DND-41 (cell line): ENCODE data around the gene PPIL1.

Experiments
- ATAC-seq: fragments of 200-7000 bp; cut with Tn5 transposase; 3 replicates; pipeline ENCODE4 v1.9.1; 2021; ENCODE audit warnings: low read depth; ENCODE audit not compliant: insufficient read depth
- DNase-seq: peaks from one replicate; pipeline ENCODE4 v3.0.0-alpha.2; 2020
- H2AFZ ChIP-seq: 2 replicates; pipeline ENCODE4 v1.6.0; 2012; ENCODE audit warnings: low read depth, low read length
- H3K27ac ChIP-seq: 2 replicates; pipeline ENCODE4 v1.5.1; 2012; ENCODE audit warnings: low read length, inconsistent platforms
- H3K27me3 ChIP-seq: fragments of 200-600 bp; sonication (generic); 2 replicates; pipeline ENCODE4 v1.6.0; 2012; ENCODE audit warnings: low read length, mild to moderate bottlenecking, inconsistent platforms; ENCODE audit not compliant: insufficient read depth, poor library complexity
- H3K36me3 ChIP-seq: 2 replicates; pipeline ENCODE4 v1.5.1; 2012; ENCODE audit warnings: low read length, inconsistent platforms; ENCODE audit not compliant: insufficient read depth
- H3K4me1 ChIP-seq: 2 replicates; pipeline ENCODE4 v1.5.1; 2012; ENCODE audit warnings: mild to moderate bottlenecking, low read length; ENCODE audit not compliant: insufficient read depth
- H3K4me2 ChIP-seq: 2 replicates; pipeline ENCODE4 v1.6.0; 2012; ENCODE audit warnings: mild to moderate bottlenecking, moderate library complexity, low read length, inconsistent platforms; ENCODE audit not compliant: insufficient read depth
- H3K4me3 ChIP-seq, 2 experiments: fragments of 200-600 bp in 1 of 2; shearing (Covaris generic) in 1 of 2; 2 replicates each; pipeline ENCODE4 v1.5.1; 2012 to 2016; ENCODE audit warnings: inconsistent platforms in 2 of 2, low read length in 2 of 2, mild to moderate bottlenecking in 2 of 2, low read depth in 1 of 2, moderate library complexity in 1 of 2
- H3K79me2 ChIP-seq: 2 replicates; pipeline ENCODE4 v1.6.0; 2012; ENCODE audit warnings: low read length, inconsistent platforms; ENCODE audit not compliant: insufficient read depth
- H3K9ac ChIP-seq: 2 replicates; pipeline ENCODE4 v1.6.0; 2012; ENCODE audit warnings: low read depth, mild to moderate bottlenecking, inconsistent platforms, low read length, moderate library complexity
- H3K9me3 ChIP-seq: 2 replicates; pipeline ENCODE4 v1.5.1; 2012; ENCODE audit warnings: low read length, moderate library complexity, mild to moderate bottlenecking, inconsistent platforms; ENCODE audit not compliant: insufficient read depth, severe bottlenecking
- H4K20me1 ChIP-seq: 2 replicates; pipeline ENCODE4 v1.6.0; 2012; ENCODE audit warnings: low read length; ENCODE audit not compliant: insufficient read depth
- EZH2 ChIP-seq: IDR thresholded peaks from 3 replicates; pipeline ENCODE4 v1.6.1; 2012; ENCODE audit warnings: borderline replicate concordance, low read depth, mild to moderate bottlenecking, moderate library complexity, low read length, inconsistent platforms; ENCODE audit not compliant: severe bottlenecking
- TF ChIP-seq, protein P1 (sequence below): IDR thresholded peaks from 2 replicates; pipeline ENCODE4 v1.5.1; 2012; ENCODE audit warnings: borderline replicate concordance, low read length, moderate library complexity, mild to moderate bottlenecking; ENCODE audit not compliant: poor library complexity, severe bottlenecking; ENCODE audit errors: extremely low read depth

Gene PPIL1

GRCh38 chr6:36818756-36819155 is 55.8 kb downstream of the PPIL1 start:
- H2AFZ ChIP-seq, result no peak overlapping the region
- TF ChIP-seq, protein P1, sequence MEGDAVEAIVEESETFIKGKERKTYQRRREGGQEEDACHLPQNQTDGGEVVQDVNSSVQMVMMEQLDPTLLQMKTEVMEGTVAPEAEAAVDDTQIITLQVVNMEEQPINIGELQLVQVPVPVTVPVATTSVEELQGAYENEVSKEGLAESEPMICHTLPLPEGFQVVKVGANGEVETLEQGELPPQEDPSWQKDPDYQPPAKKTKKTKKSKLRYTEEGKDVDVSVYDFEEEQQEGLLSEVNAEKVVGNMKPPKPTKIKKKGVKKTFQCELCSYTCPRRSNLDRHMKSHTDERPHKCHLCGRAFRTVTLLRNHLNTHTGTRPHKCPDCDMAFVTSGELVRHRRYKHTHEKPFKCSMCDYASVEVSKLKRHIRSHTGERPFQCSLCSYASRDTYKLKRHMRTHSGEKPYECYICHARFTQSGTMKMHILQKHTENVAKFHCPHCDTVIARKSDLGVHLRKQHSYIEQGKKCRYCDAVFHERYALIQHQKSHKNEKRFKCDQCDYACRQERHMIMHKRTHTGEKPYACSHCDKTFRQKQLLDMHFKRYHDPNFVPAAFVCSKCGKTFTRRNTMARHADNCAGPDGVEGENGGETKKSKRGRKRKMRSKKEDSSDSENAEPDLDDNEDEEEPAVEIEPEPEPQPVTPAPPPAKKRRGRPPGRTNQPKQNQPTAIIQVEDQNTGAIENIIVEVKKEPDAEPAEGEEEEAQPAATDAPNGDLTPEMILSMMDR, result no peak
- TF ChIP-seq EZH2, result no peak
- no peak overlapping the region for H3K4me2 ChIP-seq
- ATAC-seq (no peak), DNase-seq (no peak)
- no peaks in the 10 kb centered on the region for H3K79me2 ChIP-seq
- no peaks in the 10 kb centered on the region for H4K20me1 ChIP-seq
- no peaks in the 10 kb centered on the region for H3K4me1 ChIP-seq
- H3K9ac ChIP-seq, result no peak overlapping the region
- H3K27me3 ChIP-seq, result no peaks in the 10 kb centered on the region
- no peaks in the 10 kb centered on the region for H3K36me3 ChIP-seq
- no peak overlapping the region for H3K4me3 ChIP-seq
- H3K9me3 ChIP-seq, result no peaks in the 10 kb centered on the region
- no peak overlapping the region for H3K27ac ChIP-seq

DNA sequence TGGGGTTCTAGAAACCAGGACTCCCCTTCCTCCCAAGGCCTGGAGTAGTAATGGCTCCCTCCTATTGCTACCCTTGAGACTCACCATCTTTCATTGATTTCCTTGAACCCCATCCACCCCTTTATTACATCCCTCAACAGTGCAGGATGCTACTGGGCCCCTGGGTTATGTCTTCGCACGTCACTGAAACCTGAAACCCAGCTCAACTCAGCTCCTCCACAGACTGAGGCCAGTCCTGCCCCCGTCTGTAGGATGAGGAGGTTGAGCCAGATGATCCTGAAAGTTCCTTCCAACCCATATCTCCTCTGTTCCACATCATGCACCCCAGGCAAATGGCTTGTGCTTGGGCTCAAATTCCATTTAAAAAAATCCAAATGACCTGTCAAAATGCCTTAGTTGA is 56.8 kb downstream of the PPIL1 start:
- ATAC-seq, result no peak
- Histone ChIP-seq H3K27ac (no peak overlapping the region), H2AFZ (no peak overlapping the region), H3K9me3 (no peaks in the 10 kb centered on the region), H3K36me3 (no peaks in the 10 kb centered on the region), H4K20me1 (no peaks in the 10 kb centered on the region), H3K9ac (no peak overlapping the region), H3K4me3 (no peak overlapping the region), H3K4me1 (no peaks in the 10 kb centered on the region), H3K27me3 (no peaks in the 10 kb centered on the region), H3K79me2 (no peaks in the 10 kb centered on the region), H3K4me2 (no peak overlapping the region)
- no peak for DNase-seq
- no peak for TF ChIP-seq EZH2
- TF ChIP-seq, protein P1, result no peak

- H3K4me3 ChIP-seq, result no peak overlapping the region
- DNase-seq, result no peak
- no peak overlapping the region for H3K9ac ChIP-seq
- H3K27me3 ChIP-seq, result no peaks in the 10 kb centered on the region
- H3K27ac ChIP-seq, result no peak overlapping the region
- H3K36me3 ChIP-seq, result no peaks in the 10 kb centered on the region
- H3K9me3 ChIP-seq, result no peaks in the 10 kb centered on the region
- H4K20me1 ChIP-seq, result no peaks in the 10 kb centered on the region
- no peak for TF ChIP-seq EZH2
- TF ChIP-seq, protein P1, result no peak
- no peak overlapping the region for H2AFZ ChIP-seq
- no peaks in the 10 kb centered on the region for H3K79me2 ChIP-seq
- H3K4me2 ChIP-seq, result no peak overlapping the region
- no peaks in the 10 kb centered on the region for H3K4me1 ChIP-seq
- no peak for ATAC-seq
Observed at GRCh38 chr6:36817176-36817817, 57.3 kb downstream of the PPIL1 start.
